ENCODE data around the gene RPL10. TPM values are rescaled to one million over a fixed set of nuclear protein-coding genes. Genes with fewer than 3 reads are reported as not detected.

Gene RPL10
- total and polyA plus RNA-seq, 2 of the 13 experiments (the other 11 are each of a cell fraction or from before 2014, with no cell fraction given): 2,381 to 4,713 TPM

GRCh38 chrX:154396973-154397887 is 947 bp upstream of the RPL10 start (continued):
- TF ChIP-seq ZBTB3 (CRISPR knock-in tag; IDR thresholded peaks at IDR 0.05; ENCODE audit: borderline replicate concordance, low read depth): no peak
- peak; percentile 46; the same call in 1 of the 2 replicates for TF ChIP-seq TAF1 (CRISPR knock-in tag; IDR thresholded peaks at IDR 0.05)
- no peak for TF ChIP-seq ZNF18 (CRISPR knock-in tag; IDR thresholded peaks at IDR 0.05; ENCODE audit: insufficient replicate concordance)
- no peak for TF ChIP-seq SCMH1 (CRISPR knock-in tag; IDR thresholded peaks at IDR 0.05; ENCODE audit: borderline replicate concordance)
- no peak for TF ChIP-seq SMAD9 (CRISPR knock-in tag; IDR thresholded peaks at IDR 0.05)
- TF ChIP-seq KLF15 (CRISPR knock-in tag; IDR thresholded peaks at IDR 0.05; ENCODE audit: borderline replicate concordance): no peak
- no peak for TF ChIP-seq TP53 (CRISPR knock-in tag; conservative IDR thresholded peaks at IDR 0.05)
- TF ChIP-seq ZNF326 (CRISPR knock-in tag; IDR thresholded peaks at IDR 0.05; ENCODE audit: borderline replicate concordance): no peak
- TF ChIP-seq ZNF770 (CRISPR knock-in tag; IDR thresholded peaks at IDR 0.05): no peak; the same call in 1 of the 2 replicates
- TF ChIP-seq THAP7 (CRISPR knock-in tag; IDR thresholded peaks at IDR 0.05): no peak
- no peak for TF ChIP-seq LRRFIP1 (CRISPR knock-in tag; conservative IDR thresholded peaks at IDR 0.05)
- TF ChIP-seq KDM2A (CRISPR knock-in tag; IDR thresholded peaks at IDR 0.05; ENCODE audit: borderline replicate concordance, low read depth): peak; percentile 49
- no peak for TF ChIP-seq KLF6 (CRISPR knock-in tag; IDR thresholded peaks at IDR 0.05)
- no peak for TF ChIP-seq FOXM1 (CRISPR knock-in tag; IDR thresholded peaks at IDR 0.05)
- no peak for TF ChIP-seq SMC3 (IDR thresholded peaks at IDR 0.05; ENCODE audit: low read length)
- TF ChIP-seq ZNF12 (CRISPR knock-in tag; IDR thresholded peaks at IDR 0.05): peak; percentile 26; the same call in 1 of the 2 replicates
- 0 out of 2 replicates have a peak, but pooled peaks have one; percentile 6 for TF ChIP-seq ZC3H13 (CRISPR knock-in tag; IDR thresholded peaks at IDR 0.05)
- TF ChIP-seq ZNF788 (CRISPR knock-in tag; IDR thresholded peaks at IDR 0.05; ENCODE audit: borderline replicate concordance): no peak
- 0 out of 2 replicates have a peak, but pooled peaks have one; percentile 2 for TF ChIP-seq MED13 (CRISPR knock-in tag; IDR thresholded peaks at IDR 0.05)
- TF ChIP-seq RBFOX2 (IDR thresholded peaks at IDR 0.05; ENCODE audit: low read depth, low read length): peak; percentile 84
- no peak for TF ChIP-seq TRIM24 (CRISPR knock-in tag; IDR thresholded peaks at IDR 0.05)

All from HepG2 (cell line).